ENCODE data around the gene VGLL4.

GRCh38 chr3:11548721-11549131, 95.0 kb downstream of the VGLL4 start:
- TF ChIP-seq, protein P1, sequence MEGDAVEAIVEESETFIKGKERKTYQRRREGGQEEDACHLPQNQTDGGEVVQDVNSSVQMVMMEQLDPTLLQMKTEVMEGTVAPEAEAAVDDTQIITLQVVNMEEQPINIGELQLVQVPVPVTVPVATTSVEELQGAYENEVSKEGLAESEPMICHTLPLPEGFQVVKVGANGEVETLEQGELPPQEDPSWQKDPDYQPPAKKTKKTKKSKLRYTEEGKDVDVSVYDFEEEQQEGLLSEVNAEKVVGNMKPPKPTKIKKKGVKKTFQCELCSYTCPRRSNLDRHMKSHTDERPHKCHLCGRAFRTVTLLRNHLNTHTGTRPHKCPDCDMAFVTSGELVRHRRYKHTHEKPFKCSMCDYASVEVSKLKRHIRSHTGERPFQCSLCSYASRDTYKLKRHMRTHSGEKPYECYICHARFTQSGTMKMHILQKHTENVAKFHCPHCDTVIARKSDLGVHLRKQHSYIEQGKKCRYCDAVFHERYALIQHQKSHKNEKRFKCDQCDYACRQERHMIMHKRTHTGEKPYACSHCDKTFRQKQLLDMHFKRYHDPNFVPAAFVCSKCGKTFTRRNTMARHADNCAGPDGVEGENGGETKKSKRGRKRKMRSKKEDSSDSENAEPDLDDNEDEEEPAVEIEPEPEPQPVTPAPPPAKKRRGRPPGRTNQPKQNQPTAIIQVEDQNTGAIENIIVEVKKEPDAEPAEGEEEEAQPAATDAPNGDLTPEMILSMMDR (conservative IDR thresholded peaks at IDR 0.05; ENCODE audit: low read depth, low read length) = no peak
- TF ChIP-seq EZH2phosphoT487 (IDR thresholded peaks at IDR 0.05; ENCODE audit: borderline replicate concordance, low read length) = no peak
- no peak for TF ChIP-seq EZH2 (IDR thresholded peaks at IDR 0.05; ENCODE audit: low read length, unreplicated experiment)

Measured in PC-3 (cell line).